Bronchial epithelial cell (primary cell): Measurements from ENCODE around the gene SYCE1L. TPM values are rescaled to one million over a fixed set of nuclear protein-coding genes. Genes with fewer than 3 reads are reported as not detected.
"Not testable (repeated sequence)": the region's sequence is repeated elsewhere in the genome, so short reads cannot be mapped to it uniquely, and the experiment has no call there.

Experiments used
- DNase-seq: peaks from one replicate; pipeline ENCODE4 v3.0.0-alpha.2; 2010; ENCODE audit warnings: low read depth
- FAIRE-seq: peaks from 2 replicates; lab custom pipeline; 2011; peaks lifted over from hg19 to GRCh38; lab: Jason Lieb, UNC
- H3K27me3 ChIP-seq: 2 replicates; pipeline ENCODE4 v1.5.1; 2011; ENCODE audit warnings: low read length; ENCODE audit not compliant: control insufficient read depth, insufficient read depth
- H3K36me3 ChIP-seq: 2 replicates; pipeline ENCODE4 v1.5.1; 2011; ENCODE audit warnings: low read length; ENCODE audit not compliant: control insufficient read depth, insufficient read depth
- H3K4me3 ChIP-seq: 2 replicates; pipeline ENCODE4 v1.5.1; 2011; ENCODE audit warnings: mild to moderate bottlenecking, low read depth, low read length, control low read depth
- CTCF ChIP-seq: IDR thresholded peaks from 2 replicates; pipeline ENCODE4 v1.5.1; 2011; ENCODE audit warnings: mild to moderate bottlenecking, moderate library complexity, low read length, control low read depth, inconsistent platforms; ENCODE audit not compliant: insufficient read depth, severe bottlenecking
- total RNA-seq: library from RNA; depleted of rRNA; stranded (reverse); fragments of >200 nt; gene quantifications from 2 replicates; pipeline ENCODE4 v1.2.1, GENCODE V29; 2014

SYCE1L gene
- total RNA-seq, 1 donor from 2014 or later: not detected

GRCh38 chr16:77183137-77183536 lies 16.1 kb upstream of the SYCE1L start:
- peak; percentile 66 for DNase-seq
- H3K4me3 ChIP-seq: no peak overlapping the region
- no peak for FAIRE-seq

GRCh38 chr16:77186298-77186697 lies 12.9 kb upstream of the SYCE1L start:
- not testable (repeated sequence) for H3K27me3 ChIP-seq, DNase-seq, H3K36me3 ChIP-seq, H3K4me3 ChIP-seq, FAIRE-seq

More at GRCh38 chr16:77183137-77183536, 16.1 kb upstream of the SYCE1L start:
- no peaks in the 10 kb centered on the region for H3K27me3 ChIP-seq
- H3K36me3 ChIP-seq: no peaks in the 10 kb centered on the region
- TF ChIP-seq CTCF: no peak

GRCh38 chr16:77190190-77190477 lies 9.1 kb upstream of the SYCE1L start:
- DNase-seq (no peak), FAIRE-seq (no peak)
- no peak for TF ChIP-seq CTCF
- Histone ChIP-seq H3K36me3 (peaks cover 7% of the 10 kb centered on the region), H3K27me3 (no peaks in the 10 kb centered on the region), H3K4me3 (peak overlapping the region; percentile 91)

- Histone ChIP-seq H3K36me3 (peaks cover 11% of the 10 kb centered on the region), H3K27me3 (no peaks in the 10 kb centered on the region), H3K4me3 (peak within 1 kb of the TSS; percentile 91)
- FAIRE-seq: peak; percentile 98
- DNase-seq: peak; percentile 98
- no peak for TF ChIP-seq CTCF
These were observed 8.5 kb upstream of the SYCE1L start, which contains the start of gene MON1B for GRCh38 chr16:77190478-77191258. Gene MON1B (plus strand): TSS chr16:77191190. CDS start chr16:77191486, 296 bp downstream.

GRCh38 chr16:77191259-77191969 lies 7.8 kb upstream of the SYCE1L start:
- H3K27me3 ChIP-seq: no peaks in the 10 kb centered on the region
- TF ChIP-seq CTCF: no peak
- peak overlapping the region; percentile 91 for H3K4me3 ChIP-seq
- H3K36me3 ChIP-seq: peaks cover 14% of the 10 kb centered on the region
- FAIRE-seq: peak; percentile 28
- DNase-seq: no peak

GRCh38 chr16:77193377-77193776 lies 5.8 kb upstream of the SYCE1L start:
- FAIRE-seq (no peak), DNase-seq (no peak)
- H3K27me3 ChIP-seq: no peaks in the 10 kb centered on the region
- H3K36me3 ChIP-seq: peaks cover 25% of the 10 kb centered on the region
- no peak for TF ChIP-seq CTCF
- H3K4me3 ChIP-seq: no peak overlapping the region
